ENCODE measurements around the gene MCEMP1. TPM values are rescaled to one million over a fixed set of nuclear protein-coding genes. Genes with fewer than 3 reads are reported as not detected.

The MCEMP1 gene
- total and polyA plus RNA-seq, 11 donors, result 0.16 to 1.4 (median 0.54) TPM; not detected in 3

DNA sequence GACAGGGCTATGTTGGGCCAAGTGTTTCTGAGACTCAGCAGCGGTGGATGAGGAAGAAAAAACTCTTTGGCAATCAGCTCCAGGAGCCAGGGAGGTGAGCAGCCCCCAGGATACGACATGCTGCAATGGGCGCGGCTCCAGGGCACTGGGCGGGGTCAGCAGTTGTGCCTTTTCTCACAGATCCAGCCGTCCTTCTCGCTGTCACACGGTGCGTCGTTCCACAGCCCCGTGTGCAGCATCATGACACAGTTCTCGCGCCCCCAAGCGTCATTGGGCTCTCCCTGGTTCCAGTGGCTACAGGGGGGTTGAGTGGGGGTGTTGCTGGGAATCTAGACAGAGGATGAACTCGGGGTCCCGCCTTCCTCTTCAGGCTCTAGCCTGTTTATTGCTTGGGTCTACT lies 52.3 kb downstream of the MCEMP1 start:
- WGBS, 4 donors, result 15 to 18% (median 16%) methylated on average over 7 to 16 of the region's 16 CpGs
- H3K27me3 ChIP-seq, result peaks cover 4 to 63% (median 35%) of the 10 kb centered on the region in 9 donors
- no peak overlapping the region for H3K27ac ChIP-seq
- peaks cover 0 to 15% (median 0%) of the 10 kb centered on the region in 12 donors for H3K4me1 ChIP-seq
- H3K9me3 ChIP-seq, result no peaks in the 10 kb centered on the region
- no peak overlapping the region for H3K4me3 ChIP-seq
- DNase-seq, result no peak
- ATAC-seq, result no peak
- intact Hi-C loops (cut with DNase I), result no loop called here
- no peaks in the 10 kb centered on the region for H3K36me3 ChIP-seq
- TF ChIP-seq POLR2A (IDR thresholded peaks at IDR 0.05), result no peak
- TF ChIP-seq, protein P1, sequence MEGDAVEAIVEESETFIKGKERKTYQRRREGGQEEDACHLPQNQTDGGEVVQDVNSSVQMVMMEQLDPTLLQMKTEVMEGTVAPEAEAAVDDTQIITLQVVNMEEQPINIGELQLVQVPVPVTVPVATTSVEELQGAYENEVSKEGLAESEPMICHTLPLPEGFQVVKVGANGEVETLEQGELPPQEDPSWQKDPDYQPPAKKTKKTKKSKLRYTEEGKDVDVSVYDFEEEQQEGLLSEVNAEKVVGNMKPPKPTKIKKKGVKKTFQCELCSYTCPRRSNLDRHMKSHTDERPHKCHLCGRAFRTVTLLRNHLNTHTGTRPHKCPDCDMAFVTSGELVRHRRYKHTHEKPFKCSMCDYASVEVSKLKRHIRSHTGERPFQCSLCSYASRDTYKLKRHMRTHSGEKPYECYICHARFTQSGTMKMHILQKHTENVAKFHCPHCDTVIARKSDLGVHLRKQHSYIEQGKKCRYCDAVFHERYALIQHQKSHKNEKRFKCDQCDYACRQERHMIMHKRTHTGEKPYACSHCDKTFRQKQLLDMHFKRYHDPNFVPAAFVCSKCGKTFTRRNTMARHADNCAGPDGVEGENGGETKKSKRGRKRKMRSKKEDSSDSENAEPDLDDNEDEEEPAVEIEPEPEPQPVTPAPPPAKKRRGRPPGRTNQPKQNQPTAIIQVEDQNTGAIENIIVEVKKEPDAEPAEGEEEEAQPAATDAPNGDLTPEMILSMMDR (IDR thresholded peaks at IDR 0.05), result no peak

Other genes with a start within 250 kb of the MCEMP1 start
- 1 to 10 TPM in 8 of 9 donors, under 1 TPM in 1; 0.93 to 2.9 (median 1.5) TPM for gene PEX11G, start 188.1 kb upstream of the MCEMP1 start, total RNA-seq
- 1 to 10 TPM in 1 of 2 donors, under 1 TPM in 1; 0.55 to 3.4 TPM for gene PEX11G, start 188.1 kb upstream of the MCEMP1 start, polyA plus RNA-seq
- gene ZNF358, start 161.0 kb upstream of the MCEMP1 start, total RNA-seq, result 100 to 1,000 TPM in 1 of 9 donors, 10 to 100 TPM in 8; 62.8 to 128 (median 74.4) TPM
- gene ZNF358, start 161.0 kb upstream of the MCEMP1 start, polyA plus RNA-seq, result 100 to 1,000 TPM in 1 of 2 donors, 10 to 100 TPM in 1; 49.3 to 159 TPM
- 10 to 100 TPM; 12.1 to 49.7 (median 14.9) TPM for gene MCOLN1, start 154.5 kb upstream of the MCEMP1 start, total RNA-seq
- gene MCOLN1, start 154.5 kb upstream of the MCEMP1 start, polyA plus RNA-seq, result 10 to 100 TPM; 24.6 to 25.2 TPM
- gene PNPLA6, start 141.4 kb upstream of the MCEMP1 start, total RNA-seq, result 100 to 1,000 TPM in 1 of 9 donors, 10 to 100 TPM in 8; 41.4 to 105 (median 49.9) TPM
- 10 to 100 TPM; 35.6 to 51.1 TPM for gene PNPLA6, start 141.4 kb upstream of the MCEMP1 start, polyA plus RNA-seq
- 1 to 10 TPM in 3 of 9 donors, under 1 TPM in 6; 0.25 to 3.7 (median 0.83) TPM for gene CAMSAP3, start 81.2 kb upstream of the MCEMP1 start, total RNA-seq
- under 1 TPM; 0.04 to 0.34 TPM for gene CAMSAP3, start 81.2 kb upstream of the MCEMP1 start, polyA plus RNA-seq
- 10 to 100 TPM; 16.3 to 36.2 (median 23.6) TPM for gene XAB2, start 47.5 kb upstream of the MCEMP1 start, total RNA-seq
- gene XAB2, start 47.5 kb upstream of the MCEMP1 start, polyA plus RNA-seq, result 10 to 100 TPM; 19.9 to 25.0 TPM
- gene PET100, start 47.3 kb upstream of the MCEMP1 start, total RNA-seq, result 100 to 1,000 TPM in 7 of 9 donors, 10 to 100 TPM in 2; 22.3 to 185 (median 136) TPM
- 100 to 1,000 TPM in 1 of 2 donors, 10 to 100 TPM in 1; 55.4 to 405 TPM for gene PET100, start 47.3 kb upstream of the MCEMP1 start, polyA plus RNA-seq
- 1 to 10 TPM in 7 of 9 donors, under 1 TPM in 2; 0.54 to 3.0 (median 1.3) TPM for gene PCP2, start 43.4 kb upstream of the MCEMP1 start, total RNA-seq
- gene PCP2, start 43.4 kb upstream of the MCEMP1 start, polyA plus RNA-seq, result under 1 TPM; 0.62 to 0.65 TPM
- 10 to 100 TPM in 2 of 9 donors, 1 to 10 TPM in 7; 1.2 to 46.7 (median 4.7) TPM for gene STXBP2, start 40.0 kb upstream of the MCEMP1 start, total RNA-seq
- gene STXBP2, start 40.0 kb upstream of the MCEMP1 start, polyA plus RNA-seq, result 1 to 10 TPM; 4.2 to 6.7 TPM
- 1 to 10 TPM in 1 of 9 donors, not detected in 8; 2.6 TPM for gene RETN, start 8.0 kb upstream of the MCEMP1 start, total RNA-seq
- 1 to 10 TPM; 4.8 to 9.2 TPM for gene RETN, start 8.0 kb upstream of the MCEMP1 start, polyA plus RNA-seq
- gene TRAPPC5, start 3.7 kb downstream of the MCEMP1 start, total RNA-seq, result 100 to 1,000 TPM in 4 of 9 donors, 10 to 100 TPM in 5; 65.9 to 124 (median 96.9) TPM
- gene TRAPPC5, start 3.7 kb downstream of the MCEMP1 start, polyA plus RNA-seq, result 100 to 1,000 TPM in 1 of 2 donors, 10 to 100 TPM in 1; 60.1 to 170 TPM
- 1 to 10 TPM in 1 of 9 donors, under 1 TPM in 2, not detected in 6; 0.23 to 1.5 (median 0.54) TPM for gene FCER2, start 25.0 kb downstream of the MCEMP1 start, total RNA-seq
- under 1 TPM; 0.06 to 0.15 TPM for gene FCER2, start 25.0 kb downstream of the MCEMP1 start, polyA plus RNA-seq
- 1 to 10 TPM in 4 of 9 donors, under 1 TPM in 4, not detected in 1; 0.29 to 6.4 (median 1.1) TPM for gene CLEC4G, start 55.0 kb downstream of the MCEMP1 start, total RNA-seq
- gene CLEC4G, start 55.0 kb downstream of the MCEMP1 start, polyA plus RNA-seq, result under 1 TPM; 0.22 to 0.38 TPM
- 10 to 100 TPM in 2 of 9 donors, 1 to 10 TPM in 7; 1.3 to 56.2 (median 5.4) TPM for gene CD209, start 70.4 kb downstream of the MCEMP1 start, total RNA-seq
- gene CD209, start 70.4 kb downstream of the MCEMP1 start, polyA plus RNA-seq, result under 1 TPM; 0.53 to 0.75 TPM
- not detected for gene CLEC4M, start 86.2 kb downstream of the MCEMP1 start, total RNA-seq
- not detected for gene CLEC4M, start 86.2 kb downstream of the MCEMP1 start, polyA plus RNA-seq
- 10 to 100 TPM; 18.2 to 41.9 (median 22.1) TPM for gene EVI5L, start 153.1 kb downstream of the MCEMP1 start, total RNA-seq
- 10 to 100 TPM; 20.5 to 34.7 TPM for gene EVI5L, start 153.1 kb downstream of the MCEMP1 start, polyA plus RNA-seq
- gene PRR36, start 197.3 kb downstream of the MCEMP1 start, total RNA-seq, result under 1 TPM in 5 of 9 donors, not detected in 4; 0.07 to 0.27 (median 0.11) TPM
- under 1 TPM; 0.01 to 0.04 TPM for gene PRR36, start 197.3 kb downstream of the MCEMP1 start, polyA plus RNA-seq
- gene LRRC8E, start 211.4 kb downstream of the MCEMP1 start, total RNA-seq, result 1 to 10 TPM in 4 of 9 donors, under 1 TPM in 5; 0.17 to 2.2 (median 1.00) TPM
- 1 to 10 TPM in 1 of 2 donors, under 1 TPM in 1; 0.27 to 2.6 TPM for gene LRRC8E, start 211.4 kb downstream of the MCEMP1 start, polyA plus RNA-seq
- 10 to 100 TPM; 11.6 to 26.6 (median 23.5) TPM for gene MAP2K7, start 226.8 kb downstream of the MCEMP1 start, total RNA-seq
- 10 to 100 TPM; 22.2 to 35.5 TPM for gene MAP2K7, start 226.8 kb downstream of the MCEMP1 start, polyA plus RNA-seq
- 10 to 100 TPM in 2 of 9 donors, 1 to 10 TPM in 7; 3.6 to 41.2 (median 8.0) TPM for gene TGFBR3L, start 237.7 kb downstream of the MCEMP1 start, total RNA-seq
- 1 to 10 TPM in 1 of 2 donors, under 1 TPM in 1; 0.76 to 3.5 TPM for gene TGFBR3L, start 237.7 kb downstream of the MCEMP1 start, polyA plus RNA-seq
- 10 to 100 TPM in 4 of 9 donors, 1 to 10 TPM in 5; 6.8 to 16.7 (median 9.3) TPM for gene SNAPC2, start 243.2 kb downstream of the MCEMP1 start, total RNA-seq
- 10 to 100 TPM; 10.4 to 28.9 TPM for gene SNAPC2, start 243.2 kb downstream of the MCEMP1 start, polyA plus RNA-seq
- 1 to 10 TPM in 2 of 9 donors, under 1 TPM in 5, not detected in 2; 0.21 to 3.3 (median 0.32) TPM for gene CTXN1, start 249.0 kb downstream of the MCEMP1 start, total RNA-seq
- under 1 TPM in 1 of 2 donors, not detected in 1; 0.87 TPM for gene CTXN1, start 249.0 kb downstream of the MCEMP1 start, polyA plus RNA-seq